ENCODE data around the gene FAM83D. TPM values are rescaled to one million over a fixed set of nuclear protein-coding genes. Genes with fewer than 3 reads are reported as not detected.

The FAM83D gene
- total RNA-seq, 4 donors from 2014 or later: 0.67 to 3.4 (median 0.86) TPM

DNA sequence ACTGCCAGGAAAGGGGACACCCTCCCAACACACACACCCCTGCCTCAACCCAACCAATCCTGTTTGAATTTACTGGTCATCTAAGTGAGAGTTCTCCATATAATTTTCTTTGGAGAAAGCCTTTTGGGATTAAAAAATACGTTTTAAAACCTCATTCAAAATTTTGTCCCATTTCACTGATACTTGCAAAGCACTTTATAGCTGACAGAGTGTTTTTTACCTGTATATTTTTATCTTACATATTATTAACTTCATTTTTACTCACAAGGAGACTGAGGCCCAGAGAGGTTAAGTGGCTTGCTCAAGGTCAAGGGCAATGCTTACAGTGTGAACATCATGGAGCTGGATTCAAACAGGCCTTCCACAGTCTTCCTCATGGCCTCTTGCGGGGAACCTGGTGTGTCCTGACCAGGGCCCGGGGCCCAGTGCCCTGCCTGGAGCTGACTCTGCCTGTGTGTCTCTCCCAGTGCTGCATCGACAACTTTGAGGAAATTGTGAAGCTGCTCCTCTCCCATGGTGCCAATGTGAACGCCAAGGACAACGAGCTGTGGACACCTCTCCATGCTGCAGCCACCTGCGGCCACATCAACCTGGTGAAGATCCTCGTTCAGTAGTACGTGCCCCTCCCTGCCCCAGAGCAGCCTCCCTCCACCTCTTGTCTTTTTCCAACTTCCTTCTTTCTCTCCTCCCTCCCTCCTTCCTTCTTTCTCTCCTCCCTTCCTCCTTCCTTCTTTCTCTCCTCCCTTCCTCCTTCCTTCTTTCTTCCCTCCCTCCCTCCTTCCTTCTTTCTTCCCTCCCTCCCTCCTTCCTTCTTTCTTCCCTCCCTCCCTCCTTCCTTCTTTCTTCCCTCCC is 30.9 kb upstream of the FAM83D start:
- Histone ChIP-seq H3K9me3 (no peaks in the 10 kb centered on the region), H3K4me3 (replicated peaks in 1 of 3) (no peak overlapping the region), H3K36me3 (no peaks in the 10 kb centered on the region), H3K4me1 (peaks cover 0 to 7% of the 10 kb centered on the region in 2 donors), H3K27ac (no peak overlapping the region), H3K27me3 (no peaks in the 10 kb centered on the region)
- intact Hi-C loops (cut with DNase I): no loop called here
- TF ChIP-seq POLR2A (IDR thresholded peaks at IDR 0.05): no peak
- TF ChIP-seq, protein P1, sequence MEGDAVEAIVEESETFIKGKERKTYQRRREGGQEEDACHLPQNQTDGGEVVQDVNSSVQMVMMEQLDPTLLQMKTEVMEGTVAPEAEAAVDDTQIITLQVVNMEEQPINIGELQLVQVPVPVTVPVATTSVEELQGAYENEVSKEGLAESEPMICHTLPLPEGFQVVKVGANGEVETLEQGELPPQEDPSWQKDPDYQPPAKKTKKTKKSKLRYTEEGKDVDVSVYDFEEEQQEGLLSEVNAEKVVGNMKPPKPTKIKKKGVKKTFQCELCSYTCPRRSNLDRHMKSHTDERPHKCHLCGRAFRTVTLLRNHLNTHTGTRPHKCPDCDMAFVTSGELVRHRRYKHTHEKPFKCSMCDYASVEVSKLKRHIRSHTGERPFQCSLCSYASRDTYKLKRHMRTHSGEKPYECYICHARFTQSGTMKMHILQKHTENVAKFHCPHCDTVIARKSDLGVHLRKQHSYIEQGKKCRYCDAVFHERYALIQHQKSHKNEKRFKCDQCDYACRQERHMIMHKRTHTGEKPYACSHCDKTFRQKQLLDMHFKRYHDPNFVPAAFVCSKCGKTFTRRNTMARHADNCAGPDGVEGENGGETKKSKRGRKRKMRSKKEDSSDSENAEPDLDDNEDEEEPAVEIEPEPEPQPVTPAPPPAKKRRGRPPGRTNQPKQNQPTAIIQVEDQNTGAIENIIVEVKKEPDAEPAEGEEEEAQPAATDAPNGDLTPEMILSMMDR (IDR thresholded peaks at IDR 0.05): no peak
- 65 to 69% methylated on average over 9 of the region's 9 CpGs for WGBS, 2 donors
- no peak for DNase-seq

DNA sequence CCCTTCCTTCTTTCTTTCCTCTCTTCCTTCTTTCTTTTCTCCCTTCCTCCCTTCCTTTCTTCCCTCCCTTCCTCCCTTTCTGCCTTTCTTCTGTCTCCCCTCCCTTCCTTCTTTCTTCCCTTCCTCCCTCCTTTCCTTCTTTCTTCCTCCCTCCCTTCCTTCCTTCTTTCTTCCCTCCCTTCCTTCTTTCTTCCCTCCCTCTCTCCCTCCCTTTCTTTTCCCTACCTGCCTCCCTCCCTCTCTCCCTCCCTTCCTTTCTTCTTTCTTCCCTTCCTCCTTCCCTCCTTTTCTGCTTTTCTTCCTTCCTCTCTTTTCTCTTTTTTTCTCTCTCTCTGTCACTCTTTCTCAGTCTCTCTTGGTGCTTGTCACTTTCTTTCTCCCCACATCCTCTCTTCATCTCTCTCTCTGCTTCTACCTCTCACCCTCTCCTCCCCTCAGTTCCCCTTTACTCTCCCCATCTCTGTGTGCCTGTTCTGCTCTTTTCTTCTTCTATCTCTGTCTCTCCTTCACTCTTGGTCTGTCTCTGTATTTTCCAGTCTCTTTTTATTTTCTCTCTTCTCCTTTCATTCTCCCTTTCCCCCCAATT is 30.1 kb upstream of the FAM83D start:
- Histone ChIP-seq H3K27ac (no peak overlapping the region), H3K27me3 (no peaks in the 10 kb centered on the region), H3K4me3 (replicated peaks in 1 of 3) (no peak overlapping the region), H3K9me3 (no peaks in the 10 kb centered on the region), H3K4me1 (peaks cover 0 to 7% of the 10 kb centered on the region in 2 donors), H3K36me3 (no peaks in the 10 kb centered on the region)
- TF ChIP-seq, protein P1 (IDR thresholded peaks at IDR 0.05): no peak
- TF ChIP-seq POLR2A (IDR thresholded peaks at IDR 0.05): no peak
- no peak for DNase-seq
- intact Hi-C loops (cut with DNase I): no loop called here

DNA sequence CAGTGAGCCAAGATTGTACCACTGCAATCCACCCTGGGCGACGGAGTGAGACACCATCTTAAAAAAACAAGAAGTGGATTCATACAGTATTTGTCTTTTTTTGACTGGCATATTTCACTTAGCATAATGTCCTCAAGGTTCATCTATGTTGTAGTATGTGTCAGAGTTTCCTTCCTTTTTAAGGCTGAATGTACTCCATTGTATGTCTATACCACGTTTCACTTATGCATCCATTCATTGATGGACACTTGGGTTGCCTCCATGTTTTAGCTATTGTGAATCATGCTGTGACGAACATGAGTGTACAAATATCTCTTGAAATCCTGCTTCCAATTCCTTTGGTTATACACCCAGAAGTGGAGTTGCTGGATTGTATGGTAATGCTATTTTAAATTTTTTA is 28.9 kb upstream of the FAM83D start:
- Histone ChIP-seq H3K9me3 (no peaks in the 10 kb centered on the region), H3K27me3 (no peaks in the 10 kb centered on the region), H3K36me3 (no peaks in the 10 kb centered on the region), H3K27ac (no peak overlapping the region), H3K4me1 (peaks cover 0 to 7% of the 10 kb centered on the region in 2 donors), H3K4me3 (replicated peaks in 1 of 3) (no peak overlapping the region)
- DNase-seq: no peak
- WGBS, 2 donors: 80 to 85% methylated on average over 4 of the region's 4 CpGs
- intact Hi-C loops (cut with DNase I): no loop called here
- TF ChIP-seq, protein P1 (IDR thresholded peaks at IDR 0.05): no peak
- no peak for TF ChIP-seq POLR2A (IDR thresholded peaks at IDR 0.05)

DNA sequence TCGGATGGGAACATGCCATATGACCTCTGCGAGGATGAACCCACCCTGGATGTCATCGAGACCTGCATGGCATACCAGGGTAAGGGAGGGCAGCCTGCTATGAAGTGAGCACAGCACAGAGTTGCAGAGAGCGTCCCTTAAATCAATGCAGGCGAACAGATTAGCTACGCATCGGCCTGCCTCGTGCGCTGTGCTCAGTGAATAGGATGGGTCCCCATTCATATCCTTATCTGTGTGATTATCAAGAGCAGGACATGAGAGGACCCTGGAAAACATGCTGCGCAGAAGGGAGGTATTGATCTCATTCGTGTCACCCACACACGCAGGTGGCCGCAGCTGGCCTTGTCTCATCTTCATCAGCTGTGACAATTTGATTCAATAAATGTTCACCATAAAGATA is 25.6 kb upstream of the FAM83D start:
- H3K4me3 ChIP-seq (replicated peaks in 1 of 3): no peak overlapping the region
- 87 to 93% methylated on average over 10 to 13 of the region's 13 CpGs for WGBS, 2 donors
- DNase-seq: no peak
- H3K27me3 ChIP-seq: no peaks in the 10 kb centered on the region
- TF ChIP-seq, protein P1 (IDR thresholded peaks at IDR 0.05): no peak
- no peak for TF ChIP-seq POLR2A (IDR thresholded peaks at IDR 0.05)
- no peaks in the 10 kb centered on the region for H3K9me3 ChIP-seq
- intact Hi-C loops (cut with DNase I): no loop called here
- no peaks in the 10 kb centered on the region for H3K4me1 ChIP-seq
- no peaks in the 10 kb centered on the region for H3K36me3 ChIP-seq
- no peak overlapping the region for H3K27ac ChIP-seq

DNA sequence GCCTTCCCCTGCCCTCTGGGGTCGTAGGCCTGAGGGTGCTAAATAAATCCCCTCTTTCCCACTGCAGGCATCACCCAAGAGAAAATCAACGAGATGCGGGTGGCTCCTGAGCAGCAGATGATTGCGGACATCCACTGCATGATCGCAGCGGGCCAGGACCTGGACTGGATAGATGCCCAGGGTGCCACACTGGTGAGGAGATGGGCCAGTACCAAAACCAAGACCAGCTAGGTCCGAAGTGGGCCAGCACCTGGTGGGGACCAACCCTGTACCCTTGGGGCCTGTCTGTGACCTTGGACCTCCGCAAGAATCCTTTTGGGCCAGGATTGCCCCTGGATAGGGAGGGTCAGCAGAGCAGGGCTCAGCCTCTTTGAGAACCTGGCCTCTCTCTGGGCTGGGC is 23.6 kb upstream of the FAM83D start:
- no peak overlapping the region for H3K4me3 ChIP-seq (replicated peaks in 1 of 3)
- 93% methylated on average over 5 to 8 of the region's 8 CpGs for WGBS, 2 donors
- no peaks in the 10 kb centered on the region for H3K9me3 ChIP-seq
- H3K36me3 ChIP-seq: no peaks in the 10 kb centered on the region
- H3K4me1 ChIP-seq: no peaks in the 10 kb centered on the region
- intact Hi-C loops (cut with DNase I): no loop called here
- H3K27me3 ChIP-seq: no peaks in the 10 kb centered on the region
- H3K27ac ChIP-seq: no peak overlapping the region
- TF ChIP-seq, protein P1 (IDR thresholded peaks at IDR 0.05): no peak
- no peak for TF ChIP-seq POLR2A (IDR thresholded peaks at IDR 0.05)
- no peak for DNase-seq

Measured in thyroid gland (tissue), 4 donors.